Gastroesophageal sphincter (tissue), 3 donors: ENCODE results near the gene EHHADH.

Experiments
- CTCF ChIP-seq, 4 experiments: fragments of 200-600 bp in 2 of 4; fragments of 450-650 bp in 2 of 4; sonication (generic) in 1 of 4; IDR thresholded peaks; one replicate each; pipeline ENCODE4 v1.5.1; 2017 to 2019; ENCODE audit warnings: antibody characterized with exemption in 4 of 4, mild to moderate bottlenecking in 2 of 4, moderate library complexity in 2 of 4
- EP300 ChIP-seq: sonication (generic); formaldehyde crosslinking; IDR thresholded peaks from one replicate; pipeline ENCODE4 v1.6.1; 2017; ENCODE audit warnings: antibody characterized with exemption, mild to moderate bottlenecking
- POLR2A ChIP-seq, 2 donors: fragments of 450-650 bp; IDR thresholded peaks; one replicate each; pipeline ENCODE4 v1.6.1; 2017; ENCODE audit warnings: antibody characterized with exemption in 2 of 2, mild to moderate bottlenecking in 2 of 2, moderate library complexity in 1 of 2
- POLR2AphosphoS5 ChIP-seq: sonication (generic); formaldehyde crosslinking; IDR thresholded peaks from one replicate; pipeline ENCODE4 v1.6.1; 2017; ENCODE audit warnings: antibody characterized with exemption

GRCh38 chr3:185236969-185237368 is 16.9 kb downstream of the EHHADH start:
- TF ChIP-seq CTCF (IDR thresholded peaks at IDR 0.05) = no peak
- TF ChIP-seq POLR2A (IDR thresholded peaks at IDR 0.05) = no peak
- no peak for TF ChIP-seq EP300
- no peak for TF ChIP-seq POLR2AphosphoS5
